NCI-H146 (cell line): ENCODE measurements around the gene TNFRSF8.
"Not testable (repeated sequence)": the region's sequence is repeated elsewhere in the genome, so short reads cannot be mapped to it uniquely, and the experiment has no call there.

ENCODE experiments used
- DNase-seq: peaks from one replicate; lab custom pipeline; 2025; lab: John Stamatoyannopoulos, UW

The TNFRSF8 gene

DNA sequence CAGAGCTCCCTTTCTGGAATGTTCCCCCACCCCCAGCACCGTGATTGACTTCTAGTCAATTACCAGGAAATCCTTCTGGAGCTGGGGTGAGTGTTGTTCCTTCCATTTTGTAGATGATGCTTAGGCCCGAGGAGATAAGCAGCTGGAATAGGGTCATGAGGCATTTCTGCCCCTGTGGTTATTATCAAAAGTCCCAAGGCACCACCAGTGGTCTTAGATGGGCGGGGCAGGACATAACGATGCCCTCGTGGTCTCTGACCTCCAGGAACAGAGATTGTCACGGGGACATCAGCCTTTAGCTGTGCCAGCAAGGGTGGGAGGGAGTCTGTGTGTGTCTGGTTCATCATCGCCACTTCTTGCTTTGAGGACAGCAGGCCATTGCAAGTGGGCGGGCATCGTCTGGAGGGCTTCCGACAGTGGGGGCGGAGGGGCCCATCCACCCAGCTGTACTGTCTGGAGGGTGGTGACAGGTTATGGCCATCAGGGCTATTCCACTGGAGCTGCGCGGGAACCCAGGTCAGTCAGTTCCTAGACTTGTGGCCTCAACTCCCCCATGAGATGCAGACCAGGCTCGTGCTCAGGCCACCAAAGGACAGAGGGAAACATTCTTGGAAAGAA lies 22.6 kb downstream of the TNFRSF8 start:
- no peak for DNase-seq

DNA sequence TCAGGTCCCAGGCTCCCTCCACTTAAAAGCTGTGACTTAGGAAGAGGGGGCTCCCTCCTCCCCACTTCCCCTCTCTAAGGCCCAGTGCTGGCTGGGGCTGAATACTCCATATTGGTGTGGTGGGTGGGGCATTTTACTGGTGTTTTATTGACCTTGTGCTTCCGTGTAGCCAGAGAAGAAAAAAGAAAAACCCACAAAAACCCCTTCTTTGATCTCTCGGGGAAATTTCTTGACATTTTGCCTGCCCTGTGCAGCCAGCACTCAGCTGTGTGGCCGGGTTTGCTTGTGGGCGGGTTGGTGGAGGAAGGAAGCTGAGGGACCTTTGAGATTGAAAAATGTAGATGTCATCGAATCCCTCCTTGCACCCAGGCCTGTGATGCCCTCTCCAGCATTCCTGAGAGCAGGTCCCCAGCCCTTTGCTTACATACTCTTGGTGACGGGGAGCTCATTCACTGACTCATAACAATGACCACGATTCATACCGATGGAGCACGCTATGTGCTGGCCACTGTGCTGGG lies 24.8 kb downstream of the TNFRSF8 start:
- no peak for DNase-seq

DNA sequence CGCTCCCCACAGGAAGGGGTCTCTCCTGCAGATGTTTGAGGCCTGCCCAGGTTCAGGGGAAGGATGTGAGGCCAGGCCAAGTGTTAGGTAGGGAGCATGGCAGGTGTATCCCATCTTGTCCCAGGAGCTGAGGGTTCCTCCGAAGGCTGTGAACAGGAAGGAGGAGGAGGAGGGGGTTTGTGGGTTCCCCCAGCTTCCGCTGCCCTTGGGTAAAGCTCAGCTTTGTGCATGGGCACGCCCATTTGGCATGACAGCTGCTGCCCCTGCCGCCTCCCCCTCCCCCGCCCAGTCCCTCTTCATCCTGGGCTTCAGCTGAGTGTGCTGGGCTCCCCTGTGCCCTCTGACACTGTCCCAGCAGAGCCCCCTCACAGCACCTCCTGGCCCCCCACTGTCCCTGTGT lies 25.5 kb downstream of the TNFRSF8 start:
- no peak for DNase-seq

DNA sequence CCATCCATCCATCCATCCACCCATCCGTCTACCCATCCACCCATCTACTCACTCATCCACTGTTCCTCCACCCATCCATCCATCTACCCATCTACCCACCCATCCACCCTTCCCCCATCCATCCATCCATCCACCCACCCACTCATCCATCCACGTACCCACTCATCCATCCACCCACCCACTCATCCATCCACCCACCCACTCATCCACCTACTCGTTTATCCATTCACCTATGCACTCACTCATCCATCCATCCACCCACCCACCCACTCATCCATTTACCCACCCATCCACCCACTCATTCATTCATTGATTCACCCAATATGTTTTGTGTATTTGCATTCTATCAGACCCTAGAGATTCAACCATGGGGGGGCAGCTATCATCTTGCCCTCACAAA lies 27.2 kb downstream of the TNFRSF8 start:
- DNase-seq = no peak

DNA sequence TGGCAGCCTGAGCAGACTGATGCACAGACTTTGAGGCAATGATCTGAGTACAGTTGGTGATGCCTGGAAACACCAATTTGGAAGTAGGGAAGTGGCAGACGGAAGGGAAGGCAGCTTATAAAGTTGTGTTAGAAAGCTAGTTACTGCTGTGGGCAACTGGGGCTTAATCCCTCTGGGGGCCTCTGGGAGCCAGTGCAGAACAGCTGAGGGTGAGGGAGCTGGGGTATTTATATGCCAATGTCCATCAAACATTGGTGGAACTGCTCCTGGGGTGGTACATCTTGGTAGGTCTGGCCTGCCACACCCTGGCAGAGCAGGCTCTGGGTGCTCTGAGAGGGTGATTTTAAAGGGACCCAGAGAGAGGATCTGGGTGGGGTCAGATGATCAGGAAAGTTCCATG lies 28.1 kb downstream of the TNFRSF8 start:
- DNase-seq = no peak

GRCh38 chr1:12094180-12094579 lies 31.1 kb downstream of the TNFRSF8 start:
- no peak for DNase-seq

DNA sequence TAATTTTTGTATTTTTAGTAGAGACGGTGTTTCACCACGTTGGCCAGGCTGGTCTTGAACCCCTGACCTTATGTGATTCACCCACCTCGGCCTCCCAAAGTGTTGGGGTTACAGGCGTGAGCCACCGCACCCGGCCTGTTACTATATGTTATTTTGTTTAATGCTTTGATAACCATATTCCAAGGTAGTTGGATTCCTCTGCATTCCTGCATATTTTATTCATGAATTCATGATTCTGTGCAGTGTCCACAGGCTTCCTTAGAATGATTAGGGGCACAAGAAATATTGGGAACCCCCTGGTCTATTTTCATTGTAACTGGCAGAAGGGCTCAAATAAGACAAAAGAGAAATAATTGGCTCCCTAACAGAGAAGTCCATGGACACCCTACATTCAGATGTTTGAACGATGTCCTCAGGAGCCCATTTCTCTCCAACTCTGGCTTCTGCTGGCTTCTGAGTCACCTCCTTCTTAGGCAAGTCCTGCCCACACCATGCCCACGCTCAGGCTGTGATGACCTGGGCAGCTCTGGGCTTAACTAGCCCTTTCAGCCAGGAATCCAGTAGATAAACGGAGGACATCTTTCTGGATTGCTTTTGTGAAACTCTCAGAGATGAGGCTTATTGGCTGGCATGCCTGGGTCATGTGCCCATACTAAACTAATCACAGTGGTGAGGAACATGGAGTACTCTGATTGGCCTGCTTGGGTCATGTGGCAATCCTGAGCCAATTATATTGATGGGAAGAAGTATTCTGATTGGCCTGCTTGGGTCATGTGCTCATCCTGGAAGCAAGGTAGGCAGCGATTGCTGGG lies 32.6 kb downstream of the TNFRSF8 start:
- DNase-seq = no peak

- no peak for DNase-seq
Observed at GRCh38 chr1:12096615-12097014, 33.5 kb downstream of the TNFRSF8 start.

DNA sequence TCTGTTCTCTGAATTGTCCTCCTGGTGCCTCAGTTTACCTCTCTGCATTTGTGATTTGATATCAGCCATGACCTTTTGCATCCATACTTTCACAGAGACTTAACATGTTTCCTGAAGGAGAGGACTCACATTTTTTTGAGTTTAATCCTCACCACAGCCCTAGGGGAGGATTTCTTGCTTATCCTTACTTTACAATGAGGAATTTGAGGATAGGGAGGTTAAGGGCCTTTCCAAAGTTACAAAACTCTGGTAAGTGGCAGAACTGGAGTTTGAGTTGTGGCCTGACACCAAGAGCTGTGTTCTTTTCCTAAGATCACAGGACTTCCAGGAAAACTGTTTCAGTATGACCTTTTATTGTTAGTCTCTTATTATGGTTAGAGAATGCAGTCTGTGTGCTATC lies 34.2 kb downstream of the TNFRSF8 start:
- DNase-seq = no peak

GRCh38 chr1:12098786-12099185 lies 35.7 kb downstream of the TNFRSF8 start:
- no peak for DNase-seq

DNA sequence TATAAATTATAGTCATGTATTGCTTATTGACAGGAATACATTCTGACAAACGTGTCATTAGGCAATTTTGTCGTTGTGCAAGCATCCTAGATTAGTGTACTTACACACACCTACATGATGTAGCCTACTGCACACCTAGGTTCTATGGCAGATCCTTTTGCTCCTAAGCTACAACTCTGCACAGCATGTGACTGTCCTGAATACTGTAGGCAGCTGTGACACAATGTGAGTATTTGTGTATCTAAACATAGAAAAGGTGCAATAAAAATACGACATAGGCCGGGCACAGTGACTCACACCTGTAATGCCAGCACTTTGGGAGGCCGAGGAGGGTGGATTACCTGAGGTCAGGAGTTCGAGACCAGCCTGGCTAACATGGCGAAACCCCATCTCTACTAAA lies 36.5 kb downstream of the TNFRSF8 start:
- no peak for DNase-seq

DNA sequence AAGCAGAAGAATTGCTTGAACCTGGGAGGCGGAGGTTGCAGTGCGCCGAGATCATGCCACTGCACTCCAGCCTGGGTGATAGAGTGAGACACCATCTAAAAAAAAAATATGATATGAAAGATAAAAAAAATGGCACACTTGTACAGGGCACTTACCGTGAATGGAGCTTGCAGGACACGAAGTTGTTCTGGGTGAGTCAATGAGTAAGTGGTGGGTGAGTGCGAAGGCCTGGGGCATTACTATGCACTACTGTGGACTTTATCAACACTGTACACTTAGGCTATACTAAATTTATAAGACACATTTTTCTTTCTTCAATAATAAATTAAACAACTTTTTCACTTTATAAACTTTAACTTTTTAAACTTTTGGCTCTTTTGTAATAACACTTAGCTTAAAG lies 37.0 kb downstream of the TNFRSF8 start:
- no peak for DNase-seq

GRCh38 chr1:12101120-12101519 lies 38.0 kb downstream of the TNFRSF8 start:
- not testable (repeated sequence) for DNase-seq

- no peak for DNase-seq
Observed at GRCh38 chr1:12102066-12102465, 39.0 kb downstream of the TNFRSF8 start.

- DNase-seq = no peak
Observed at GRCh38 chr1:12104417-12104816, 41.3 kb downstream of the TNFRSF8 start.

DNA sequence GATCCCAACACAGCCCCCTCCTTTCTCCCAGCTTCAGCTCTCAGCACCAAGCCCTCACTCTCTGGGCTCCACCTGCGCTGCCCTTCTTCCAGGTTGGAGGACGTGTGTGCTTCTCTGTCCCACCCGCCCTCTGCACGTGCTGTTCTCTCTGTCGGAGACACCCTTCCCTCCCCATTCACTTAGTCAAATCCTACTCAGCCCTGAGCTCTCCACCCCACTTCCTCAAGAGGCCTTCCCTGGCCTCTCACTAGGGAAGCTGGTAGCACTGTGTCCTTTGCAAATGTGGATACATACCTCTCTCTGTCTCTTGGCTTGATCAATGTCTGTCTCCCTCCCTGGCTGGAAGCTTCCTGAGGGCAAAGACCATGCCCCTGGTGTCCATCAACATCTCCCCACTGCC lies 43.0 kb downstream of the TNFRSF8 start:
- DNase-seq = no peak

DNA sequence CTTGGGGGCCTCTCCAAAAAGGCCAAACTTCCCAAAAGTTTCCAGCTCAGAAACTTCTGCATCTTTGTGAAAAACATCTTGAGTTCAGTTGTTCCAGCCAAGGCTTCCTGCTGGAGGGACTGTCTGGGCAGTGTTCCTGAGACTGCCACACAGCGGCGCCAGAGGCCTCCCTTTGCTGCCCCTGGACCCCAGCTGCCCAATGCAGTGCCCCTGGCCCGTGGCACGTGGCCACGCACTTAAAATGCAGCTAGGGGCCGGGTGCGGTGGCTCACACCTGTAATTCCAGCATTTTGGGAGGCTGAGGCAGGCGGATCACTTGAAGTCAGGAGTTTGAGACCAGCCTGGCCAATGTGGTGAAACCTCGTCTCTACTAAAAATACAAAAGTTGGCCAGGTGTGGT lies 43.8 kb downstream of the TNFRSF8 start:
- DNase-seq = not testable (repeated sequence)

GRCh38 chr1:12107718-12108117 lies 44.6 kb downstream of the TNFRSF8 start:
- DNase-seq = no peak

DNA sequence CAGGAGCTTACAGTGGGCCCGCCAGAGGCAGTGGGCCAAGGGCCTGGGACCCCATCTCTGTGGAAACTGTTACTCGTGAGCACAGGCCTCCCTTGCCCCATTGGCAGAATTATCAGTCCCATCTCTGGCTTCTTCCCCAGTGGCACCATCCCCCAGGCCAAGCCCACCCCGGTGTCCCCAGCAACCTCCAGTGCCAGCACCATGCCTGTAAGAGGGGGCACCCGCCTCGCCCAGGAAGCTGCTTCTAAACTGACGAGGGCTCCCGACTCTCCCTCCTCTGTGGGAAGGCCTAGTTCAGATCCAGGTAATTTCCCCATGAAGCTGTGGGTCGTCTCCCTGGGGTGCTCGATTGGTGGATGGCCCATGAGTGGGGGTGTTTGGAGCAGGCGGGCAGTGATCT lies 46.8 kb downstream of the TNFRSF8 start:
- no peak for DNase-seq

- DNase-seq = no peak
Observed at GRCh38 chr1:12111741-12112140, 48.6 kb downstream of the TNFRSF8 start.

DNA sequence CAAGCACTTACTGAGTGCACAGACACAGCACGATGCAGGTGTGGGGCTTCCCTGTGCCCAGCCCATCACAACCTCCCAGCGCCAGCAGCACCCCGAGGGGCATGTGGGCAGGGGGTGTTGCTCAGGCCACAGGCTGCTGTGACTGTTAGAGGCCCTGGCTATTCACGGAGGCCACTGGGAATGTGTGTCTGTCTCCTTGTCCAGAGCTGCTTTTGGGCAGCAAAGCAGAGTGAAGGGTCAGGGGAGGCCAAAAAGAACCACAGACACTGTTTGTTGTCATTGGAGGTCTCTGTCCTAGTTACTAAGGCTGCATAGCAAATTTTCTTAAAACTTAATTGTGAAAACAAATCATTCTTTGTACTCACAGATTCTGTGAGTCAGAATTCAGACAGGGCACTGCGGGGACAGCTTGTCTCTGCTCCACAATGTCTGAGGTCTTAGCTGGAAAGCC lies 49.6 kb downstream of the TNFRSF8 start:
- DNase-seq = no peak

DNA sequence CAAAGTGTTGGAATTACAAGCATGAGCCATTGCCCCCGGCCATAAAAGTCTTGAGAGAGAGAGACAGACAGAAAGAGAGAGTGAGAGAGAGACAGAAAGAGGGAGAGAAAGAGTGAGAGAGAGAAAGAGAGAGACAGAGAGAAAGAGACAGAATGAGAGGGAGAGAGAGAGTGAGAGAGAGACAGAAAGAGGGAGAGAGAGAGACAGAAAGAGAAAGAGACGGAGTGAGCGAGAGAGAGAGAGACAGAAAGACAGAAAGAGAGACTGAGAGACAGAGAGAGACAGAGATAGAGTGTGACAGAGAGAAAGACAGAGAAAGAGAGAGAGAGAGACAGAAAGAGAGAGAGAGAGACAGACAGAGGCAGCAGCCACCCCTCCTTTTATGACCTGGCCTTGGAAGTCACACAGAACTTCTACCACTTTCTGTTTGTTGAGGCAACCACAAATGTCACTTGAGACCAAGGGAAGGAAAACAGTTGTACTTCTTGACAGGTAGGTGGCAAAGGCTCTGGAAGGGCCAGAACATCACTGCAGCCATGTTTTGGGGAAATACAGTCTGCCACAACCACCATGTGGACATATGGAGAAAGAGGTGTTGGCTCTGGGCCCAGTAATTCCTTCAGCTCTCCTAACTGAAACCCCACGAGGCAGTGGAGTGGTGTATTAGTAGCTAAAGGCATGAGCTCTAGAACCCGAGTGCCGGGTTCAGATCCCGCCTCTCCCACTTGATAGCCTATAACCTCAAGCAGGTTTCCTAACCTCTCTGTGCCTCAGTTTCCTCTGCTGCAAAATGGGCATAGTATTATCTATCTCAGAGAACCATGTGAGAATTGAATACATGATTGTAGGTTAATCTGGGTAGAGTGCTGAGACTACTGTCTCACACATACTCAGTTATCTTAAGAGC lies 50.6 kb downstream of the TNFRSF8 start:
- DNase-seq = no peak

GRCh38 chr1:12114340-12114683 lies 51.2 kb downstream of the TNFRSF8 start:
- no peak for DNase-seq
